GM18520 (cell line): Measurements from ENCODE around the gene ZNF69.
"Not testable (repeated sequence)": the region's sequence is repeated elsewhere in the genome, so short reads cannot be mapped to it uniquely, and the experiment has no call there.

ENCODE experiments used
- ATAC-seq: cut with Tn5 transposase; IDR thresholded peaks from one replicate; pipeline ENCODE4 v1.9.1; 2021; ENCODE audit not compliant: unreplicated experiment

Gene ZNF69

GRCh38 chr19:11890634-11891033 is 3.1 kb downstream of the ZNF69 start:
- no peak for ATAC-seq

- no peak for ATAC-seq
These were observed 7.3 kb downstream of the ZNF69 start for GRCh38 chr19:11894851-11895250.

- ATAC-seq, result no peak
These were observed 14.6 kb downstream of the ZNF69 start for GRCh38 chr19:11902228-11902627.

GRCh38 chr19:11905928-11906327 is 18.3 kb downstream of the ZNF69 start:
- no peak for ATAC-seq

- ATAC-seq, result not testable (repeated sequence)
These were observed 24.4 kb downstream of the ZNF69 start for GRCh38 chr19:11911937-11912336.

DNA sequence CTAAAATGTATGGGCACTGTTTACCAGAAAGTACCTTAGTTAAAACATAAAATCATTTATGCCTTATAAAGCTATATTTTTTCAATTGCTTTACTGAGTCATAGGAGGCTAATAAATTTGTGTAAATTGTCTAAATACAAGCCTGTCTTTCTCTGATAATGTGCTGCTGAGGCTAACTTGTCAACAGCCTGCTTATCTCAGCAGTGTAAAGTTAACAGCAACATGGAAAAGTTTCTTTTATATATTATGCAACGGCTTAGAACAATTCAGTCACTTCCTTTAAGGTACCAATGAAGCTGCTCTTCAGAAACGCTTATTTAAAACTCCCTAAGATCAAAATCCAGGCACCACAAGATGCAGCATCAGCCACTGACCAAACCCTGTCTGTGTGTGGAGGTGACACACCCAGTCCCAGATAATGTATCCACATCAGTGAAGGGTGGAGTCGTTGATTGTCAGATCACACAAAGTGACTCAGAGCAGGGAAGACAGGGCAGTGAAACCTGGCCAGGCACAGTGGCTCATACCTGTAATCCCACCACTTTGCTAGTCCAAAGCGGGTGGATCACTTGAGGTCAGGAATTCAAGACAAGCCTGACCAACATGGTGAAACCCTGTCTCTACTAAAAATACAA is 27.0 kb downstream of the ZNF69 start:
- not testable (repeated sequence) for ATAC-seq

DNA sequence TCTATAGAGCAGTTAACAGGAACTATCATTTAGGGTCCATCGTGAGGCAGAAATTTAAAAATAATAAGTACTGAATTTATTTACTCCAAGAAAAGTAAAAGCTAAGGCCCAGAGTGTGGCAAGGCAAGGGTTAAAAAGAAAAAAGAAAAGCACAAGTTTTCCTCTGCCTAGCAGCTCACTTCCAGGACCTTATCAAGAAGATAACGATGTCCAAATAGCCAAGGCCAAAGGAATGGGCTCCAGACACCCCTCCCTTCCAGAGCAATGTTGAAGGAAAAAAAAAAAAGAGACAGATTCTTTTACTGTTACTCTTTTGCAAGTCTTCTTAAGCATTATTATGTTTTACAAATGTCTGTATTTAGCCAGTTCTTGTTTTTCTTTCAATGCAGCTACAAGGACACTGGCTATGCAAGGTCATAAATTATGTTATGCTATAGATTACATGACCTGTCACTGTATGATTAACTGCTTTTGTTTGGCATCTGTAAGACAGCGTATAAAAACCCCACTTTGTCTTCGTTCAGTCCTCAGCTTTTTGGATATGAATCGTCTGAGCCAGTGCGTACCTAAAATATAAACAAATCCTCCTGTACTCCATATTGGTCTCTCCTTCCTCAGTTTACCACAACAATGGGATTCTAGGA is 34.4 kb downstream of the ZNF69 start:
- ATAC-seq, result no peak

DNA sequence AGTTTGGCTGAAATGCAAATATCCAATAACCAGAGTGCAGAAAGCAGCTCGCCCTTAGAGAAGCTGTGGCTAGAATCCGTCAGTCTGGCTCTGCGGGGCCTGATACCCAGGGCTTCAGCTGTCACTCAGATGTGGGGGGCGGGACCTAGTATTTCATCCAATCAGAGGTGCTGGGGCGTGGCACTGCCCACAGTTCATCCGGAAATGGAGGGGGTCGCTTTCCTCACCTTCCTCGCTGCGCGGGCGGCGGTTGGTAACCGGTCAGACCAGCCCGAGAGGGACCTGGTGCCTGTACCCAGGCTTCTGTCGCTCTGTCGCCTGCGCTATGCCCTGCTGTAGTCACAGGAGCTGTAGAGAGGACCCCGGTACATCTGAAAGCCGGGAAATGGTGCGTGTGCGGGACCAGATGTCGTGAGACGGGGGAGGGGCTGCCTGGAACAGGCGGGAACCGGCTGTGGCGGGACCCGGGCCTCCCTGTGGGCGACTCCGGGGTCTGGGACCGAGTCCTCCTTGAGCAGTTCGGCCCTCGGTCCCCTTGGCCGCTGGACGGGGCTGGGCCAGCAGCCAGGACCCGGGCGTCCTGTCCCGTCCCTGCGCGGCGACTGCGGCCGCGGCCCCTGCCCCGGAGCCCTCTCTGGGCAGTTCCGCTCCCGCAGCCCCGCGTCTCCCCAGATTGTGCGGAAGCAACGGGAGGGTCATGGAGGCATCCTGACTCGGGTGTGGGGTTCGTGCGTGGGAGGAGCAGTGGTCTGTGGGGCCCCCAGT is 37.5 kb downstream of the ZNF69 start, which contains the start of gene ZNF700:
Gene ZNF700, plus strand, starts transcription at position 222 of the 765 bp plus-strand sequence. Its CDS starts 104 bp downstream, at position 326.
- peak; percentile 66 for ATAC-seq

DNA sequence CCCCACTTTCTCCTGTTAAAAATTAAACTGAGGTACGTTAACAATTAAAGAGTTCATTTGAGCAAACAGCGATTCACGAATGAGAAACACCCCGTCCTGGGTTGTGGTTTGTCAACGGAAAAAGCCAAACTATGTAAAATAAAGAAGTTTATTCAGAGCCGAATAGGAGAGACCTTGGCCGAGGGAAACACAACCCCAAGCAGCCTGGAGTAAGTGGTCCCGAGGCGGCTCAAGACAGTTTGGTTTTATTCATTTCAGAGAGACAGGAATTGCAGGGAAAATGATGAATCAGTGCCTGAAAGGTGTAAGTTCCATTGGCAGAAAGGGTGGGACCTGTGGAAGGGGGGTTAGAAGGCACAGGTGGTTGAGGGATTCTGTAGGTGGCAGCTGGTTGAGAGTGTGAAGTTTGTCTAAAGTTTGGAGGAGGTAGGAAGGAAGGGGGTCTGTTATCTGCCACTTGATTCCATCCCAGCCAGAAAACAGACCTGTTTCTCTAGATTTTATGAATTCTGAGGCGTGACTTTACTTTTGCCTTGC is 38.1 kb downstream of the ZNF69 start:
- not testable (repeated sequence) for ATAC-seq

DNA sequence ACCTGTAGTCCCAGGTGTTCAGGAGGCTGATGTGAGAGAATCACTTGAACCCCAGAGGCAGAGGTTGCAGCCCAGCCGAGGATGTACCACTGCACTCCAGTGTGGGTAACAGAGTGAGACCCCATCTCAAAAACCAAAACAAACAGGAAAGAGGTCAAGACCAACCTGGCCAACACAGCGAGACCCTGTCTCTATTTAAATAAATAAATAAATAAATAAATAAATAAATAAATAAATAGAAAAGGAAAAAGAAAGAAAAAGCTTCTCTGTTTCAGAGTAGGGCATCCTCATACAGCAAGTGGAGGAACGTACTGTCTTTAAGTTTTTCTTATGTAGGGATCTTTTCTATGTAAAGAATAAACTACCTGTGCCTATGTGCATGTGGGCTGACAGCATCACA is 39.6 kb downstream of the ZNF69 start:
- ATAC-seq, result no peak

DNA sequence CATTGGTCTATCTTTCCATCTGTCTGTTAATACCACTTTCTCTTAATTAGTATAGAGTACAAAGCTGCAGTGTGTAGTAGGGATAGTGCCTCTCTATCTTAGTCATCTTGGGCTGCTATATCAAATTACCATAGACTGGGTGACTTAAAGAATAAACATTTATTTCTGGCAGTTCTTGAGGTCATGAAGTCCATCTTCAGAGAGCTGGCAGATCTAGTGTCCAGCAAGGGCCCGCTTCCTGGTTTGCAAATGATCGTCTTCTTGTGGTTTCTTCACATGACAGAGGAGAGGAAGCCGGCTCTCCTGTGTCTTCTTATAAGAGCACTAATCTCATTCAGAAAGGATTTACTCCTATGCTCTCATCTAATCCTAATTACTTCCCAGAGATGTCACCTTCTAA is 43.5 kb downstream of the ZNF69 start:
- ATAC-seq, result no peak

DNA sequence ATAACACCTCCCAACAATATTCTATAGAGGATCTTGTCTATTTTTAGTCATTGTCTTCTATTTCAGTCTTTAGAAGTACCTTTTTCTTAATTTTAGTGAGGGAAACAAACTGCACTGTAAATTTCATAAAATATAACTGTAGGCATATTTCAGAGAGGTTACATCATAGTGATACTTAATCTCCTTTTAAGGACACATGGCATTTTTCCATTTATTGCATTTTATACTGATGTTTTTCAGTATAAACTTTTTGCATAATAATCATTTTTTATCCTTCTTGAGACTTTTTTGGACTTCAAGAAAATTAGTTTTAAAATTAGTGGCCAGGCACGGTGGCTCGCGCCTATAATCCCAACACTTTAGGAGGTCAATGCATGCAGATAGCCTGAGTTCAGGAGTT is 43.9 kb downstream of the ZNF69 start:
- ATAC-seq, result no peak

DNA sequence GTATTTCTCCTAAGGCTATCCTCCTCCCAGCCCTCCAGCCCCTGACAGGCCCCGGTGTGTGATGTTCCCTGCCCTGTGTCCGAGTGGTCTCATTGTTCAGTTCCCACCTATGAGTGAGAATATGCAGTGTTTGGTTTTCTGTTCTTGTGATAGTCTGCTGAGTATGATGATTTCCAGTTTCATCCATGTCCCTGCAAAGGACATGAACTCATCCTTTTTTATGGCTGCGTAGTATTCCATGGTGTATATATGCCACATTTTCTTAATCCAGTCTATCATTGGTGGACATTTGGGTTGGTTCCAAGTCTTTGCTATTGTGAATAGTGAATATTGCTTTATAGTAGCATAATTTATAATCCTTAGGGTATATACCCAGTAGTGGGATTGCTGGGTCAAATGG is 48.2 kb downstream of the ZNF69 start:
- not testable (repeated sequence) for ATAC-seq

DNA sequence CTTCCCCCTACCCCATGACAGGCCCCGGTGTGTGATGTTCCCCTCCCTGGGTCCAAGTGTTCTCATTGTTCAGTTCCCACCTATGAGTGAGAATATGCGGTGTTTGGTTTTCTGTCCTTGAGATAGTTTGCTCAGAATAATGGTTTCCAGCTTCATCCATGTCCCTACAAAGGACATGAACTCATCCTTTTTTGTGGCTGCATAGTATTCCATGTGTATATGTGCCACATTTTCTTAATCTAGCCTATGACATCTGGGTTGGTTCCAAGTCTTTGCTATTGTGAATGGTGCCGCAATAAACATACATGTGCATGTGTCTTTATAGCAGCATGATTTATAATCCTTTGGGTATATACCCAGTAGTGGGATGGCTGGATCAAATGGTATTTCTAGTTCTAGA is 50.8 kb downstream of the ZNF69 start:
- ATAC-seq, result not testable (repeated sequence)

DNA sequence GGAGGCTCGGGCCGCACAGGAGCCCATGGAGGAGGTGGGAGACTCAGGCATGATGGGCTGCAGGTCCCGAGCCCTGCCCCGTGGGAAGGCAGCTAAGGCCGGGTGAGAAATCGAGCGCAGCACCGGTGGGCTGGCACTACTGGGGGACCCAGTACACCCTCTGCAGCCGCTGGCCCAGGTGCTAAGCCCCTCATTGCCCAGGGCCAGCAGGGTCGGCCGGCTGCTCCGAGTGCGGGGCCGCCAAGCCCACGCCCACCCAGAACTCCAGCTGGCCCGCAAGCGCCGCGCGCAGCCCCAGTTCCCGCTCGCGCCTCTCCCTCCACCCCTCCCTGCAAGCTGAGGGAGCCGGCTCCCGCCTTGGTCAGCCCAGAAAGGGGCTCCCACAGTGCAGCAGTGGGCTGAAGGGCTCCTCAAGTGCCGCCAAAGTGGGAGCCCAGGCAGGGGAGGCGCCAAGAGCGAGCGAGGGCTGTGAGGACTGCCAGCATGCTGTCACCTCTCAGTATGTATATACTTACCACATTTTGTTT is 53.8 kb downstream of the ZNF69 start:
- ATAC-seq, result not testable (repeated sequence)

GRCh38 chr19:11942008-11942842 is 54.6 kb downstream of the ZNF69 start:
- ATAC-seq, result no peak

- ATAC-seq, result no peak
These were observed 55.2 kb downstream of the ZNF69 start for GRCh38 chr19:11942843-11943108.

DNA sequence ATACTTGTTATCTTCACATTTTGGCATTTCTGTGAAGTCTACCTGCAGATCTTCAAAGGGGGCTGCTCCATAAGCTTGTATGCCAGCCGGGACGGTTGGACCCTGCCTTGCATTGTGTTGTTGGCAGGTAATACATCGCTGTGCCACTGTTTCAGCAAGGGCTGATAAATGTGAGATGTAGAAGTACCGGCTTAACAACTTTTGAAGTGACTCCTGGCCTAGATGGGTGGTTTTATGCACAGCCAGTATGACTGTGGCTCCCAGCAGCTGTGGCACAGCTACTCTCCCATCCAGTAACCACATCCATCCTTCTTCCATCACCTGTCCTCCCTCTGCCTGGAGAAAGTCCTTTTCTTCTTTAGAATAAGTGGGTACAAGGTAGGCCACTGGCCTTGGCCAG is 57.1 kb downstream of the ZNF69 start:
- no peak for ATAC-seq

DNA sequence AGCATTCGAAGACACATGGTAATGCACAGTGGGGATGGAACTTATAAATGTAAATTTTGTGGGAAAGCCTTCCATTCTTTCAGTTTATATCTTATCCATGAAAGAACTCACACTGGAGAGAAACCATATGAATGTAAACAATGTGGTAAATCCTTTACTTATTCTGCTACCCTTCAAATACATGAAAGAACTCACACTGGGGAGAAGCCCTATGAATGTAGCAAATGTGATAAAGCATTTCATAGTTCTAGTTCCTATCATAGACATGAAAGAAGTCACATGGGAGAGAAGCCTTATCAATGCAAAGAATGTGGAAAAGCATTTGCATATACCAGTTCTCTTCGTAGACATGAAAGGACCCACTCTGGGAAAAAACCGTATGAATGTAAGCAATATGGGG is 61.1 kb downstream of the ZNF69 start:
- ATAC-seq, result no peak

- no peak for ATAC-seq
These were observed 61.6 kb downstream of the ZNF69 start for GRCh38 chr19:11949201-11949600.

GRCh38 chr19:11949614-11950080 is 62.1 kb downstream of the ZNF69 start:
- not testable (repeated sequence) for ATAC-seq
